ENCODE data around the gene NSF. TPM values are rescaled to one million over a fixed set of nuclear protein-coding genes. Genes with fewer than 3 reads are reported as not detected.
"Not testable (repeated sequence)": the region's sequence is repeated elsewhere in the genome, so short reads cannot be mapped to it uniquely, and the experiment has no call there.

Gene NSF
- total RNA-seq, 2 experiments from 2014 or later: 37.0 to 37.9 TPM

- Mint-ChIP-seq H3K36me3 (no peaks in the 10 kb centered on the region), H3K9me3 (no peaks in the 10 kb centered on the region), H3K27ac (no peak overlapping the region), H3K4me3 (no peak overlapping the region), H3K4me1 (no peaks in the 10 kb centered on the region), H3K27me3 (peaks cover 17% of the 10 kb centered on the region)
- no peak for DNase-seq
Observed at GRCh38 chr17:46787478-46787877, 197.0 kb downstream of the NSF start.

GRCh38 chr17:46788300-46788699 lies 197.8 kb downstream of the NSF start:
- DNase-seq: no peak
- Mint-ChIP-seq H3K9me3 (no peaks in the 10 kb centered on the region), H3K27me3 (peaks cover 17% of the 10 kb centered on the region), H3K4me3 (no peak overlapping the region), H3K36me3 (no peaks in the 10 kb centered on the region), H3K27ac (no peak overlapping the region), H3K4me1 (no peaks in the 10 kb centered on the region)

DNA sequence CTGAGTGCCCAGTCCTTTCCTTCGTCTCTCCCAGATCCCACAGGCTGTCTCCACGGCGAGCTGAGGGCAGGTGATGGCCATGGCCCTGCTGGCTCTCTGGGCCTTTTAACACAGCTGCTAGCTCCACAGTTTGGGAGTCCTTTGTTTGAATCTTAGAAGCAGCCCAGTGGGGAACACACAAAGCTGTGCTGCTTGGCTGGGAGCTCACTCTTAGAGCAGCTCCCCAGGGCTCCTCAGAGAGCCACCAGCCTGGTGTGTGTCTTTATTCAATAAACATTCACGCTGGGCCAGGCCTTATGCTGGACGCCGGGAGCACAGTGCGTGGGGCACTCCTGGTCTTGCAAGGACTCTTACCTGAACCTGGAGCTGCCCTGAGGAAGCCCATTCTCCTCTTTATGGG lies 198.3 kb downstream of the NSF start:
- Mint-ChIP-seq H3K4me1 (no peaks in the 10 kb centered on the region), H3K36me3 (no peaks in the 10 kb centered on the region), H3K9me3 (no peaks in the 10 kb centered on the region), H3K27ac (no peak overlapping the region), H3K4me3 (no peak overlapping the region), H3K27me3 (peaks cover 18% of the 10 kb centered on the region)
- DNase-seq: no peak

- Mint-ChIP-seq H3K27me3 (peaks cover 24% of the 10 kb centered on the region), H3K36me3 (no peaks in the 10 kb centered on the region), H3K4me3 (no peak overlapping the region), H3K9me3 (no peaks in the 10 kb centered on the region), H3K4me1 (no peaks in the 10 kb centered on the region), H3K27ac (no peak overlapping the region)
- no peak for DNase-seq
Observed at GRCh38 chr17:46789610-46790009, 199.1 kb downstream of the NSF start.

GRCh38 chr17:46790216-46790615 lies 199.7 kb downstream of the NSF start:
- peaks cover 26% of the 10 kb centered on the region for H3K27me3 Mint-ChIP-seq
- no peak overlapping the region for H3K27ac Mint-ChIP-seq
- H3K36me3 Mint-ChIP-seq: no peaks in the 10 kb centered on the region
- DNase-seq: no peak
- H3K4me3 Mint-ChIP-seq: no peak overlapping the region
- H3K4me1 Mint-ChIP-seq: no peaks in the 10 kb centered on the region
- no peaks in the 10 kb centered on the region for H3K9me3 Mint-ChIP-seq

DNA sequence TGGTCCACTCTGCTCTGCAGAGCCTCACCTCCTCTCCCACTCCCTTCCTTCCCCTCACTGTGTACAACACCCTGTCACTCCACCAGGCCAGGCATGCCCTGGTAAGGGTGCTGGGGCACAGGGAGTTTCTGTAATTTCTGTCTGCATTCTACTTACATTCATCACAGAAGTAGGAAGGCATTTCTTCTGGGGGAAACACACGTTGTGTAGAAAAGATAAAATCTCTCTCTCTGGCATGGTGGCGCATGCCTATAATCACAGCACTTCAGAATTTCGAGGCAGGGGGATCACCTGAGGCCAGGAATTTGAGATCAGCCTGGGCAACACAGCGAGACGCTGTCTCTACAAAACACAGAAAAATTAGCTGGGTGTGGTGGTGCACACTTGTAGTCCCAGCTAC lies 201.1 kb downstream of the NSF start:
- no peak overlapping the region for H3K4me3 Mint-ChIP-seq
- no peaks in the 10 kb centered on the region for H3K36me3 Mint-ChIP-seq
- no peaks in the 10 kb centered on the region for H3K4me1 Mint-ChIP-seq

DNA sequence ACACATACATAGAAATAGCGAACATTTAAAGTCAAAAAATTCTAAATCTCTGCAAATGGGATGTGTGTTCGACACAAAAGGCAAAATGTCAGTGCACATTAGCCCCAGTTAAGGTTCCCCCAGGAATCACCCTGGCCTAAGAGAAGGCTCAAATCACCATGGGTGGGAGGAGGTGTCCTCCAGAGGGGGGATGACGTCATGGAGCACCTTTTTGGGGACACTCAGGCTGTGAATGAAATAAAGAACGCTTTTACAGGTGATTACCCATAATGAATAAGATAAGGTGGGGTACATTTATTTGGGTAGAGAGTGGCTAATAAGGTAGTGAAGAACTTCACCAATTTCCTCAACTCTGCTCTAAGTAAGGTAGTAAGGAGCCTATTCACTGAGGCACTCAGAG lies 201.6 kb downstream of the NSF start:
- Mint-ChIP-seq H3K4me3 (no peak overlapping the region), H3K27me3 (peaks cover 35% of the 10 kb centered on the region), H3K36me3 (no peaks in the 10 kb centered on the region), H3K4me1 (no peaks in the 10 kb centered on the region), H3K27ac (no peak overlapping the region), H3K9me3 (no peaks in the 10 kb centered on the region)
- DNase-seq: no peak

More for the DNA sequence above, 201.1 kb downstream of the NSF start:
- peaks cover 35% of the 10 kb centered on the region for H3K27me3 Mint-ChIP-seq
- H3K9me3 Mint-ChIP-seq: no peaks in the 10 kb centered on the region
- no peak overlapping the region for H3K27ac Mint-ChIP-seq
- DNase-seq: no peak

- not testable (repeated sequence) for H3K4me3 Mint-ChIP-seq, H3K4me1 Mint-ChIP-seq, H3K36me3 Mint-ChIP-seq, DNase-seq, H3K27ac Mint-ChIP-seq, H3K9me3 Mint-ChIP-seq
- H3K27me3 Mint-ChIP-seq: peaks cover 35% of the 10 kb centered on the region
Observed at GRCh38 chr17:46793023-46793422, 202.6 kb downstream of the NSF start.

GRCh38 chr17:46793541-46793940 lies 203.1 kb downstream of the NSF start:
- Mint-ChIP-seq H3K36me3 (no peaks in the 10 kb centered on the region), H3K4me3 (no peak overlapping the region), H3K27ac (no peak overlapping the region), H3K4me1 (no peaks in the 10 kb centered on the region), H3K9me3 (no peaks in the 10 kb centered on the region), H3K27me3 (peaks cover 35% of the 10 kb centered on the region)
- DNase-seq: no peak

DNA sequence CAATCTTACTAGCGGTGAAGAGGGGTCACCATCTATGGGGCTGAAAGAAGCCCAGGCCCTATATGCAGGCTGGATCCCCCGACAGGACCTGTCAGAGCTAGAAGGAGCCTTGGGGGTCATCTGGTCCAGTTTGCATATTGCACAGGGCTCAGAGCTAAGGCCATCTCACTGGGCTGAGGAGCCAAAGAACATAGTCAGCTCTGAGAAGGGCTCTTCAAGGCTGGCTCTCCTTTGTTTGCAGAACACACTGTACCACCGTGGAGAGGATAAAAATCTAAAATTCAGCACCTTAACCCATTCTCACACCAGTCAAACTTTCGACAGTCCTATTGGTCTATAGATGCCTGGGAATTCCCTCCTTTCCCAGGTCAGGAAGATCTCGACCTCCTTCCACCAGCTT lies 203.8 kb downstream of the NSF start:
- H3K4me3 Mint-ChIP-seq: no peak overlapping the region
- H3K9me3 Mint-ChIP-seq: no peaks in the 10 kb centered on the region
- no peaks in the 10 kb centered on the region for H3K4me1 Mint-ChIP-seq
- H3K27me3 Mint-ChIP-seq: peaks cover 35% of the 10 kb centered on the region
- DNase-seq: no peak
- no peaks in the 10 kb centered on the region for H3K36me3 Mint-ChIP-seq
- H3K27ac Mint-ChIP-seq: no peak overlapping the region

- no peak overlapping the region for H3K4me3 Mint-ChIP-seq
- H3K27ac Mint-ChIP-seq: no peak overlapping the region
- no peaks in the 10 kb centered on the region for H3K9me3 Mint-ChIP-seq
- H3K4me1 Mint-ChIP-seq: no peaks in the 10 kb centered on the region
- no peaks in the 10 kb centered on the region for H3K36me3 Mint-ChIP-seq
- no peak for DNase-seq
- peaks cover 27% of the 10 kb centered on the region for H3K27me3 Mint-ChIP-seq
Observed at GRCh38 chr17:46795379-46795952, 205.0 kb downstream of the NSF start.

DNA sequence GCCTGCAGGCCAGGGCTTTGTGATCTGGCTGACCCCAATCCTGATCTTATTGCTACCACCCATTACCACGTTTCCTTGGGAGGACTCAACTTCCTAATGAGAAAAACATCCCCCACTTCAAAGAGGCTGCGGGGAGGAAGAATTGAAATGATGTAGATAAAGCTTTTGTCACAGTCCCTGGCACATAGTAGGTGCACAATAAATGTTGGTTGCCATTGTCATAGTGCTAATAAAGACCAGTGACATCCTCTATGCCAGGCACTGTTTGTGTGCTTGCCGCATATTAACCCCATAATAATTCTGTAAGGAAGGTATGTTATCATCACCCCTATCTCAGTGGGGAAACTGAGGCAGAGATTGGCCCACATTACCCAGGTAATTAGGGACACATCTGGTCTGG lies 205.6 kb downstream of the NSF start:
- H3K4me3 Mint-ChIP-seq: no peak overlapping the region
- H3K4me1 Mint-ChIP-seq: no peaks in the 10 kb centered on the region
- no peaks in the 10 kb centered on the region for H3K36me3 Mint-ChIP-seq
- no peak for DNase-seq
- peaks cover 25% of the 10 kb centered on the region for H3K27me3 Mint-ChIP-seq
- no peak overlapping the region for H3K27ac Mint-ChIP-seq
- no peaks in the 10 kb centered on the region for H3K9me3 Mint-ChIP-seq

- H3K27me3 Mint-ChIP-seq: peaks cover 23% of the 10 kb centered on the region
- no peak for DNase-seq
- H3K4me3 Mint-ChIP-seq: no peak overlapping the region
Observed at GRCh38 chr17:46796524-46796923, 206.1 kb downstream of the NSF start.

DNA sequence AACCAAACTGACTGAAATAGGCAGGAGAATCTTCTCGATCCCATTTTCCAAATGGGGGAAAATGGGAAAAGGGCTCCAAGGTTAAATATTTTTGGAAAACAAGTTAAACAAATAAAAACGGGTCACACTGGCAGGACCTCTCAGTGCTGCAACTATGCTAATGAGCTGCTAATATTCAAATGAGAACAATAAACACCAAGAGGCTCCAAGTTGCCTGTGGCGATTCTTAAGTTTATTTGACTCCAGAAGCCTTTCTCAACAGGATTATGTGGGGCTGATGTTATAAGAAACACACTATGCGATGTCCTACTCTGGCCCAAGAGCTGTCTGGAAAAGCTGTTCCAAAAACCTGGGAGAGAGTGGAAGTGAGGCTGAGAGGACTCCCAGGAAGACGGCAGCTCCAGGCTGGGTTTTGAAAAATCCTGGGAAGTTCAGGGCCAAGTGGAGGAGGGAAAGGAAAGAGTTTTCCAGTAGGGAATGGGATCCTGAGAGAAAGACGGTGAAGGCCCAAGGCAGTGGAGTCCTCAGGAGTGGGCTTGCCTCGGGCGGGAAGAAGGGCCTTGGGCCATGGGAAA lies 206.6 kb downstream of the NSF start:
- Mint-ChIP-seq H3K27me3 (peaks cover 21% of the 10 kb centered on the region), H3K9me3 (no peaks in the 10 kb centered on the region), H3K36me3 (no peaks in the 10 kb centered on the region), H3K4me3 (no peak overlapping the region), H3K4me1 (no peaks in the 10 kb centered on the region), H3K27ac (no peak overlapping the region)
- no peak for DNase-seq

More at GRCh38 chr17:46796524-46796923, 206.1 kb downstream of the NSF start:
- Mint-ChIP-seq H3K9me3 (no peaks in the 10 kb centered on the region), H3K4me1 (no peaks in the 10 kb centered on the region), H3K36me3 (no peaks in the 10 kb centered on the region), H3K27ac (no peak overlapping the region)

DNA sequence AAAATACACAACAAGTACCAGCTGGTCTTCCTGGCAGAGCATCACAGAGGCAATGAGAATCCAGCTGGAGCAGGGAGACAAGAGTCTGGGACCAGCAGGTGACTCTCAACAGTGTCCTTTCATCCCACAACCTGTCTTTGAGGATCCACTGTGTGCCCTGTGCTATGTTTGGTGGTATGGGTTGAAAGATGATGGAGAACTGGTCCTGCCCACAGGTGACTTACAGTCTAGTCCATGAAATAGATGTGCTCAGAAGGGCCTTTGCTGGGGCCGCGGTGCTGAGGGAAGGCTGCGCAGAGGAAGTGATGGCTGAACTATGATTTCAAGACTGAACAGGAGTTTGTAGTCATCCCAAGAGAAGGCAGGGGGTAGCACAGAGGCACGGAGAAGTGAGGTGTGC lies 210.1 kb downstream of the NSF start:
- Mint-ChIP-seq H3K36me3 (no peaks in the 10 kb centered on the region), H3K27ac (no peak overlapping the region), H3K27me3 (peaks cover 8% of the 10 kb centered on the region), H3K9me3 (no peaks in the 10 kb centered on the region), H3K4me1 (no peaks in the 10 kb centered on the region), H3K4me3 (no peak overlapping the region)
- DNase-seq: no peak

GRCh38 chr17:46802800-46803199 lies 212.3 kb downstream of the NSF start:
- no peaks in the 10 kb centered on the region for H3K36me3 Mint-ChIP-seq
- no peak for DNase-seq
- no peak overlapping the region for H3K27ac Mint-ChIP-seq
- H3K4me1 Mint-ChIP-seq: no peaks in the 10 kb centered on the region
- peaks cover 3% of the 10 kb centered on the region for H3K27me3 Mint-ChIP-seq
- H3K9me3 Mint-ChIP-seq: no peaks in the 10 kb centered on the region
- H3K4me3 Mint-ChIP-seq: no peak overlapping the region
